ENCODE measurements around the gene LITAF.

DNA sequence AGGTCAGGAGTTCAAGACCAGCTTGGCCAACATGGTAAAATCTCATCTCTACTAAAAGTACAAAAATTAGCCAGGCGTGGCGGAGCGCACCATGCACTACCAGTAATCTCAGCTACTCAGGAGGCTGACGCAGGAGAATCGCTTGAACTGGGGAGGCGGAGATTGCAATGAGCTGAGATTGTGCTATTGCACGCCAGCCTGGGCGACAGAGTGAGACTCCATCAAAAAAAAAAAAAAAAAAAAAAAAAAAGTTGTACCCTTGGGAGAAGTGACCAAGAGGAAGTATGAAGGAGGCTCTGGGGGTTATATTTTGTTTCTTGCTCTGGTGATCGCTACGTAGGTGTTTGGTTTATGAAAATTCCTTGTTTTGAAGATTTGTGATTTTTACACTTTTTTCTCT lies 66.3 kb downstream of the LITAF start:
- TF ChIP-seq EZH2 (IDR thresholded peaks at IDR 0.05; ENCODE audit: insufficient read depth, poor library complexity, severe bottlenecking) (no peak), EZH2phosphoT487 (IDR thresholded peaks at IDR 0.05; ENCODE audit: insufficient read depth, low read depth) (no peak)
